Measurements from ENCODE around the gene C6orf89.

The C6orf89 gene

DNA sequence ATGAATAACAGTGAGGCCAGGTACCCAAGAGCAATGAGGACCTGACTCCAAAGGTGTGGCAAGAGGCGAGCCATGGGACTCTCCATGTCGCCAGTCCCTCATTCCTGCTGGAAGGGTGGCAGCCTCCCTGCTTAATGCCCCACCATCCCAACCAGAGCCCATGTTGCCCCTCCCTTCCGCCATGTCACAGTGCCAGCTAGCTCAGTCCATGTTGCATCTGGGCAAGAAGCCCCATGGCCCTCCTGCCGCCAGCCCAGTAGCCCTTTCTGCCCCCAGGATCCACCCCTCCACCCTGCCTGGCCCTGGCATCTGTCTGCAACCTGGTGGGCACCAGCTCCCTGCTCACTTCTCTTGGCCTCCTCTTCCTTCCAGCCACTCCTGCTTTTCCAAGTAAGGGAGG lies 40.5 kb upstream of the C6orf89 start:
- no CpG with 5 or more reads among the region's 4 CpGs for WGBS (ENCODE audit: extremely low coverage, insufficient coverage, low lambda C conversion rate)

GRCh38 chr6:36847152-36847551 lies 38.6 kb upstream of the C6orf89 start:
- Histone ChIP-seq H4K8ac (ENCODE audit: low read depth, low read length) (no peak overlapping the region), H3K4ac (ENCODE audit: low read depth, low read length) (no peak overlapping the region), H3K27me3 (ENCODE audit: insufficient read depth, low read length, poor library complexity) (no peaks in the 10 kb centered on the region), H3K23ac (ENCODE audit: low read length) (no peak overlapping the region), H3K36me3 (ENCODE audit: control insufficient read depth, insufficient read depth, low read length) (no peaks in the 10 kb centered on the region), H3K18ac (ENCODE audit: low read length) (no peak overlapping the region), H3K4me2 (ENCODE audit: low read length) (no peak overlapping the region), H3K79me2 (ENCODE audit: control insufficient read depth, insufficient read depth, low read length) (no peaks in the 10 kb centered on the region), H2BK120ac (ENCODE audit: low read depth, low read length) (no peak overlapping the region), H4K5ac (ENCODE audit: low read length) (no peak overlapping the region), H3K4me3 (ENCODE audit: low read length) (no peak overlapping the region), H3K56ac (ENCODE audit: low read length) (no peak overlapping the region), H3K79me1 (ENCODE audit: low read length) (no peaks in the 10 kb centered on the region), H2BK5ac (ENCODE audit: low read length) (no peak overlapping the region), H3K27ac (ENCODE audit: low read depth, low read length) (no peak overlapping the region), H3K9ac (ENCODE audit: low read length) (no peak overlapping the region), H2BK15ac (replicated peaks; ENCODE audit: low read depth) (no peak overlapping the region), H2AK5ac (ENCODE audit: low read length) (no peak overlapping the region), H3K4me1 (ENCODE audit: control insufficient read depth, low read depth, low read length) (peaks cover 6% of the 10 kb centered on the region)
- no peak for DNase-seq
- no CpG with 5 or more reads among the region's 4 CpGs for WGBS (ENCODE audit: extremely low coverage, insufficient coverage, low lambda C conversion rate)

More for the DNA sequence above, 40.5 kb upstream of the C6orf89 start:
- Histone ChIP-seq H3K23ac (ENCODE audit: low read length) (no peak overlapping the region), H3K4me2 (ENCODE audit: low read length) (no peak overlapping the region), H3K4ac (ENCODE audit: low read depth, low read length) (no peak overlapping the region), H4K5ac (ENCODE audit: low read length) (no peak overlapping the region), H3K27ac (ENCODE audit: low read depth, low read length) (no peak overlapping the region), H2BK15ac (replicated peaks; ENCODE audit: low read depth) (no peak overlapping the region), H2BK5ac (ENCODE audit: low read length) (no peak overlapping the region), H3K9ac (ENCODE audit: low read length) (no peak overlapping the region), H3K27me3 (ENCODE audit: insufficient read depth, low read length, poor library complexity) (peaks cover 3% of the 10 kb centered on the region), H3K18ac (ENCODE audit: low read length) (no peak overlapping the region), H2BK120ac (ENCODE audit: low read depth, low read length) (no peak overlapping the region), H3K36me3 (ENCODE audit: control insufficient read depth, insufficient read depth, low read length) (no peaks in the 10 kb centered on the region), H3K79me1 (ENCODE audit: low read length) (no peaks in the 10 kb centered on the region), H3K79me2 (ENCODE audit: control insufficient read depth, insufficient read depth, low read length) (no peaks in the 10 kb centered on the region), H2AK5ac (ENCODE audit: low read length) (no peak overlapping the region), H3K4me3 (ENCODE audit: low read length) (no peak overlapping the region), H3K56ac (ENCODE audit: low read length) (no peak overlapping the region), H4K8ac (ENCODE audit: low read depth, low read length) (no peak overlapping the region), H3K4me1 (ENCODE audit: control insufficient read depth, low read depth, low read length) (peaks cover 6% of the 10 kb centered on the region)
- DNase-seq = no peak

DNA sequence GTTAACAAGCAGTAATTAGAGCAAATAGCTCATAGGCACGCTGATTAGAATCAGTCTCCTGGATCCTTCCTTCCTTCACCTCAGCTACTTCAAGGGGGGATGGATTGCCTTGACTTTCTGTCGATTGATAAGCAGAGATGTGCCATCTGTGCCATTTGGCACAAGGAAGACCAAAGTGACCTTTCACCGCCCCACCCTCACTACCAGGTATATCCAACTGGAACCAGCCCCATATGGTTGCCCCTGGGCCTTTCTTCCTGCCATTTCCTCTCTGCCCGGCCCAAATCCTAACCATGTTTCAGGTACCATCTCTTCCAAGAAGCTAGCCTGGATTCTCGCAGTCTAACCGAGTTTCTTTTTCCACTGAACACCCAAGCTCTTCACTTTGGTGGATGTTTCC lies 37.8 kb upstream of the C6orf89 start:
- H3K18ac ChIP-seq (ENCODE audit: low read length) = no peak overlapping the region
- no peak overlapping the region for H2BK5ac ChIP-seq (ENCODE audit: low read length)
- no peak overlapping the region for H3K4me2 ChIP-seq (ENCODE audit: low read length)
- H3K9ac ChIP-seq (ENCODE audit: low read length) = no peak overlapping the region
- no peak overlapping the region for H3K27ac ChIP-seq (ENCODE audit: low read depth, low read length)
- H3K4me1 ChIP-seq (ENCODE audit: control insufficient read depth, low read depth, low read length) = peaks cover 6% of the 10 kb centered on the region
- no peak overlapping the region for H3K4me3 ChIP-seq (ENCODE audit: low read length)
- no peak overlapping the region for H3K56ac ChIP-seq (ENCODE audit: low read length)
- H3K79me2 ChIP-seq (ENCODE audit: control insufficient read depth, insufficient read depth, low read length) = no peaks in the 10 kb centered on the region
- H4K8ac ChIP-seq (ENCODE audit: low read depth, low read length) = no peak overlapping the region
- H2BK15ac ChIP-seq (replicated peaks; ENCODE audit: low read depth) = no peak overlapping the region
- no peak overlapping the region for H2AK5ac ChIP-seq (ENCODE audit: low read length)
- H2BK120ac ChIP-seq (ENCODE audit: low read depth, low read length) = no peak overlapping the region
- no peaks in the 10 kb centered on the region for H3K36me3 ChIP-seq (ENCODE audit: control insufficient read depth, insufficient read depth, low read length)
- no CpG with 5 or more reads among the region's 6 CpGs for WGBS (ENCODE audit: extremely low coverage, insufficient coverage, low lambda C conversion rate)
- H3K27me3 ChIP-seq (ENCODE audit: insufficient read depth, low read length, poor library complexity) = no peaks in the 10 kb centered on the region
- no peak overlapping the region for H3K4ac ChIP-seq (ENCODE audit: low read depth, low read length)
- no peak overlapping the region for H3K23ac ChIP-seq (ENCODE audit: low read length)
- no peak overlapping the region for H4K5ac ChIP-seq (ENCODE audit: low read length)
- H3K79me1 ChIP-seq (ENCODE audit: low read length) = no peaks in the 10 kb centered on the region
- no peak for DNase-seq

DNA sequence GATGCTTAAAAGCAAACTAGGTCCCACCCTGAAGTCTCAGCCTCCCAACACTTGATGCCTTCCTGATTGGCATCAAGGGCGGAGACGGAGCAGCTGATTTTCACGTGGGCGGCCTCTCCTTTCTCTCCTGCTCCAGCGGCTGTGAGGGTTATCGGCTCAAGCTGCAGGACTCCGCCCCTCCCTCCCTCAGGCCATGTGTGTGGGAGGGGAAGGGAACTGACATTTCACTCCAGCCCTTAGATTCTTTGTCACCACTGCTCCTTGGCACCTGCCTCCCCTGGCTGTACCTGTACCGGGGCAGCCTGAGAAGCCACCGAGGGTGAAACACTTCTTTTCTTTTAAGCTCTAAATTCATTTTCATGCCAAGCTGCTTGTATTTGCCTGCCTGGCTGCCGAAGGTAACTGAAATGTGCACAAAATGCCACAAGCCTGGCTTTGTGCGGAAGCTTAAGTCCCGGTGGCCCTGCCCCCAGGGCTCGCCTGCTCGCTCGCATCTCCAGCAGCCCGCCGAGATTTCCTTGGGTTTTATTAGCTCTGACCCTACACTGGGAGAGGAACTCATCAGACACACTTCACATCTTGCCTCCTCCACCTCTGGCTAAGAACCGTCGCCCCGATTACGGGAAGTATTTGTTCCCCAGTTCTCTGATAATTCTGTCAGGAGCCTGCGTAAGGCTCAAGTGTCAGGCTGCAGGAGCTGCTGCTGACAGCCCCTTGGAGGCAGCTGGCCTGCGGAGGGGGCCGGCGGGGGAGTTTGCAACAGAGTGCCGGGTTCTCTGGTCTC lies 36.9 kb upstream of the C6orf89 start:
- peak; percentile 92 for DNase-seq
- peak overlapping the region; percentile 11 for H3K9ac ChIP-seq (ENCODE audit: low read length)
- no peaks in the 10 kb centered on the region for H3K36me3 ChIP-seq (ENCODE audit: control insufficient read depth, insufficient read depth, low read length)
- no peaks in the 10 kb centered on the region for H3K27me3 ChIP-seq (ENCODE audit: insufficient read depth, low read length, poor library complexity)
- no peaks in the 10 kb centered on the region for H3K79me1 ChIP-seq (ENCODE audit: low read length)
- no peak overlapping the region for H3K4me3 ChIP-seq (ENCODE audit: low read length)
- H2BK15ac ChIP-seq (replicated peaks; ENCODE audit: low read depth) = no peak overlapping the region
- H2AK5ac ChIP-seq (ENCODE audit: low read length) = no peak overlapping the region
- no peaks in the 10 kb centered on the region for H3K79me2 ChIP-seq (ENCODE audit: control insufficient read depth, insufficient read depth, low read length)
- no peak overlapping the region for H4K8ac ChIP-seq (ENCODE audit: low read depth, low read length)
- no peak overlapping the region for H3K27ac ChIP-seq (ENCODE audit: low read depth, low read length)
- no peak overlapping the region for H3K23ac ChIP-seq (ENCODE audit: low read length)
- WGBS (ENCODE audit: extremely low coverage, insufficient coverage, low lambda C conversion rate) = no CpG with 5 or more reads among the region's 26 CpGs
- H3K4me1 ChIP-seq (ENCODE audit: control insufficient read depth, low read depth, low read length) = peaks cover 6% of the 10 kb centered on the region
- H2BK120ac ChIP-seq (ENCODE audit: low read depth, low read length) = no peak overlapping the region
- no peak overlapping the region for H4K5ac ChIP-seq (ENCODE audit: low read length)
- H2BK5ac ChIP-seq (ENCODE audit: low read length) = no peak overlapping the region
- peak overlapping the region; percentile 32 for H3K4me2 ChIP-seq (ENCODE audit: low read length)
- no peak overlapping the region for H3K18ac ChIP-seq (ENCODE audit: low read length)
- no peak overlapping the region for H3K56ac ChIP-seq (ENCODE audit: low read length)
- H3K4ac ChIP-seq (ENCODE audit: low read depth, low read length) = no peak overlapping the region

DNA sequence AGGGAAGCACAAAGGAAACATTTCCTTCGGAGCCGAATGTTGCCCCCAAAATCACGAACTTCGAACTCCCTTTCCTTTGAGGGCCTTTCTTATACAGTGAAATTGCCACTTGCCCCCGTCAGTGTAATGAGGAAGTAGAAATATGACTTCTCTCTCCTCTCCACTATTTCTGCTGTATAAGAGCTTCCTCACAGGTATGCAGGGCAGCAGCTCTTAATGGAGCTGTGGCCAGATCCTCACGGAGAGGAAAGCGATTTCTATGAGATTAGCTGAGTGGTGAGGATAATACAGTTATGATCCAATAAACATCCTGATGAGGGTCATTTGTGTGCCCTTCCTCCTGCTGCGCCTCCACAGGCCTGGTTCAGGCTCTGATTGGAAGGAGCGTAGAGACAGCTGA lies 35.7 kb upstream of the C6orf89 start:
- Histone ChIP-seq H3K27me3 (ENCODE audit: insufficient read depth, low read length, poor library complexity) (no peaks in the 10 kb centered on the region), H3K79me2 (ENCODE audit: control insufficient read depth, insufficient read depth, low read length) (no peaks in the 10 kb centered on the region), H3K18ac (ENCODE audit: low read length) (no peak overlapping the region), H2BK5ac (ENCODE audit: low read length) (no peak overlapping the region), H3K9ac (ENCODE audit: low read length) (no peak overlapping the region), H2AK5ac (ENCODE audit: low read length) (no peak overlapping the region), H3K4ac (ENCODE audit: low read depth, low read length) (no peak overlapping the region), H3K79me1 (ENCODE audit: low read length) (no peaks in the 10 kb centered on the region), H4K8ac (ENCODE audit: low read depth, low read length) (no peak overlapping the region), H3K23ac (ENCODE audit: low read length) (no peak overlapping the region), H2BK120ac (ENCODE audit: low read depth, low read length) (no peak overlapping the region), H3K4me2 (ENCODE audit: low read length) (no peak overlapping the region), H3K56ac (ENCODE audit: low read length) (no peak overlapping the region), H4K5ac (ENCODE audit: low read length) (no peak overlapping the region), H3K4me3 (ENCODE audit: low read length) (no peak overlapping the region), H3K4me1 (ENCODE audit: control insufficient read depth, low read depth, low read length) (peaks cover 6% of the 10 kb centered on the region), H3K27ac (ENCODE audit: low read depth, low read length) (no peak overlapping the region), H3K36me3 (ENCODE audit: control insufficient read depth, insufficient read depth, low read length) (no peaks in the 10 kb centered on the region), H2BK15ac (replicated peaks; ENCODE audit: low read depth) (no peak overlapping the region)
- WGBS (ENCODE audit: extremely low coverage, insufficient coverage, low lambda C conversion rate) = no CpG with 5 or more reads among the region's 9 CpGs
- DNase-seq = no peak

DNA sequence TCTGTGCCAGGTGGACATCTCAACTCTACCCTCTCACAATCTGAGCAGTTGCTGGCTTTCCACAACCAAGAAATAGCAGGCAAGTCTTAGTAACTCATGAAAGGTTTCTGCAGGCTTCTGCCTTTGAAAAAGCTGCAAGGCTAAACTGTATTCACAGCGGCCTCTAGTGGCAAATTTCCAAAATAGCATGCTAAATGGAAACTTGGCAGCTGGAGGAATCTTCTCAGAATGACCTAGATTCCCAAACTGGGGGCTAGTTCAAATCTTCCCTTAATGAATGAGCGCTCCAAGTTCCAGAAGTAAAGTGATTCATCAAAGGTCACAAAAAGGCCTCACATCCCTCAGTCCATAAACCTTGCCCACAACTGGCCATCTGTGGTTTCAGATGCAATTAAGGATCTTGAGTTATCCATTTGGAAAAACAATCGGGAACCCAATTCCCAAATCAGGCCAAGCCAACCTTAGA lies 34.6 kb upstream of the C6orf89 start:
- Histone ChIP-seq H3K23ac (ENCODE audit: low read length) (no peak overlapping the region), H3K79me1 (ENCODE audit: low read length) (no peaks in the 10 kb centered on the region), H3K27me3 (ENCODE audit: insufficient read depth, low read length, poor library complexity) (no peaks in the 10 kb centered on the region), H2AK5ac (ENCODE audit: low read length) (no peak overlapping the region), H3K4me3 (ENCODE audit: low read length) (no peak overlapping the region), H3K79me2 (ENCODE audit: control insufficient read depth, insufficient read depth, low read length) (no peaks in the 10 kb centered on the region), H3K27ac (ENCODE audit: low read depth, low read length) (no peak overlapping the region), H3K18ac (ENCODE audit: low read length) (no peak overlapping the region), H3K9ac (ENCODE audit: low read length) (no peak overlapping the region), H3K4me2 (ENCODE audit: low read length) (no peak overlapping the region), H2BK120ac (ENCODE audit: low read depth, low read length) (no peak overlapping the region), H2BK5ac (ENCODE audit: low read length) (no peak overlapping the region), H3K36me3 (ENCODE audit: control insufficient read depth, insufficient read depth, low read length) (peaks cover 1% of the 10 kb centered on the region), H3K56ac (ENCODE audit: low read length) (no peak overlapping the region), H4K8ac (ENCODE audit: low read depth, low read length) (no peak overlapping the region), H3K4me1 (ENCODE audit: control insufficient read depth, low read depth, low read length) (peaks cover 6% of the 10 kb centered on the region), H3K4ac (ENCODE audit: low read depth, low read length) (no peak overlapping the region), H2BK15ac (replicated peaks; ENCODE audit: low read depth) (no peak overlapping the region), H4K5ac (ENCODE audit: low read length) (no peak overlapping the region)
- WGBS (ENCODE audit: extremely low coverage, insufficient coverage, low lambda C conversion rate) = no CpG with 5 or more reads among the region's 3 CpGs
- DNase-seq = peak; percentile 71
